ENCODE results near the gene CASP8.
A peak's percentile ranks its signal among the peaks of the same experiment; 100 is the strongest.
"Not testable (repeated sequence)": the region's sequence is repeated elsewhere in the genome, so short reads cannot be mapped to it uniquely, and the experiment has no call there.

The CASP8 gene

DNA sequence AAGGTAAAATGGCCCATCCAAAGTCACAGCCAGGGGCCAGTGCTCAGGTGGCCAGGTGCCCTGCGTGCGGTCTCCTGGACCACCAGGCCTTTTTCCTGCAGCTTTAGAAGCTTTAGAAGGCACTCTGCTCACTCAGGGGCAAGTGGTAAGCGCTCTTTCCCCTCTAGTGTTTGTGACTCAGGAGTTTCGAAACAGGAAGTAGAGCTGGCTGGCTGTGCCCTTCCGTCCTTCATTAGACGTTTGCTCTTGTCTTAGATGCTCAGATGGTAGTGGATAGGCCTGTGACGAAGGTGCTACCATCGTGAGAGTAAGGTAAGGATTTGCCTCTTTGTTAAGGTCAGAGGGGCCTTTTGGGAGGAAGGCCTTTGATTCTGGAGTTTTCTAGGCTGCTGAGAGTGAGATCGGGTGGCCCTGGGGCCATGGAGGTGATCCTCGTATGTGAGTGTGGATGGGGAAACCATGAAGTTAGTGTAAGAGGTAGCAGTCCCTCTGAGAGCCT, at the start of gene CASP8:
TSS of gene CASP8 (plus strand) at position 235 of the 499 bp plus-strand sequence. CDS start 5,951 bp downstream, outside the sequence.
- DNase-seq: no peak

DNA sequence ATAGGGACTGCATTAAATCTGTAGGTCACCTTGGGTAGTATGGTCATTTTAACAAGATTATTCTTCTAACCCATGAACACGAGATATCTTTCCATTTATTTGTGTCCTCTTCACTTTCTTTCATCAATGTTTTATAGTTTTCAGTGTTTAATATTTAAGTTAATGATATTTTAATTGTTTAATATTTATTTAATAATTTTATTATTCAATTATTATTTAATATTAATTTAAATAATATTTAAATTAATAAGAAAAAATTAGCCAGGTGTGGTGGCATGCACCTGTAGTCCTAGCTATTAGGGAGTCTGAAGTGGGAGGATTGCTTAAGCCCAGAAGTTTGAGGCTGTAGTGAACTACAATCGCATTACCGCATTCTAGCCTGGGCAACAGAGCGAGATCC, 44.4 kb upstream of the CASP8 start:
- DNase-seq: no peak

DNA sequence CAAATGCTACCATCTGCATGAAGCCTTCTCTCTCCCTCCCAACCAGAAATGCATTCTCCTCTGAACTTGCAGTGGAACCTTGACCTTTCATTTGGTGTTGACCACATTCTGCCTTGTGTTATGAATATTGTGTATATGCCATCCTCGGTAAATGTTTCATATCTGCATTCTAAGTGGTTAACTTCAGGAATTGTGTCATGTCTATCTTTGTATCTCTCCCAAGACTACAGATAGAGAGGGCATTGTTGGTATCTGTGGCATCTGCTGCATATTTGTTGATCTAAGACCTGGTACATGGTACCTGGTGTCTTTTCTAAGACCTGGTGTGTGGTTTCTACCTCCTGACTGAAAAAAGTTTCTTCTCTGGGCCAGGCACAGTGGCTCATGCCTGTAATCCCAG, 43.4 kb upstream of the CASP8 start:
- no peak for DNase-seq

GRCh38 chr2:201218780-201219179, 41.6 kb upstream of the CASP8 start:
- no peak for DNase-seq

DNA sequence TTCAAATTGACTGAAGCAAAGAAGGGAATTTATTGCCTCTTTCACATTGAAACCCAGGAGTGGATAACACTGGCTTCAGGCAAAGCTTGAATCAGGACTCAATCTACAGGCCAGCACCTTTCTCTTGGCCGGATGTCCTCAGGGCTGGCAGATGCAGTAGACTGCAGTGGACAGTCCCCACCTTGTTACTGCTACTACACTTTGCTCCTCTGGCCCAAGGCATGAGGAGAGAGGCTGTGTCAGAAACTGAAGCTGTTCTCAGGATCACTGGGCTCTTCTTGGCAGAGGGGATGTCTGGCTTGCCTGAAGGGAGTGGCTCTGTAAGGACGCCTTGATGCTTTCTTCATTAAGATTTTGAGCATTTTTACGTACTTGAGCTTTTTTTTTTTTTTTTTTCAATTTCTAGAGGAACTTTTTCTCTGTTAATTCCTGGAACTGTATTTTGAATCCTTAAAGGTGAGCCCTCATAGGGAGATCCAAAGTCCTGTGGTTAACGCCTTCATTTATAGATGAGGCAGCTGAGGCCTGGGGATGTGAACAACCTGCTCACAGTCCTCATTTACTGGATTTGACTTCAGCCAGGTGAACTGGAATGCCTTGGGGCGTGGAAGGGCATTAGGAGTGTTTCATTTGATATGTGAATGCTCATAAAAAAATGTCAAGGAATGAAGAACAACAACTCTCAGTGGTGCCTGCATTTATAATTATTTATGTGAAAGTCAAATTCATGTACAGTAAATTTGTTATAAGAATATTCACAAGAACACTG, 40.8 kb upstream of the CASP8 start:
- no peak for DNase-seq

DNA sequence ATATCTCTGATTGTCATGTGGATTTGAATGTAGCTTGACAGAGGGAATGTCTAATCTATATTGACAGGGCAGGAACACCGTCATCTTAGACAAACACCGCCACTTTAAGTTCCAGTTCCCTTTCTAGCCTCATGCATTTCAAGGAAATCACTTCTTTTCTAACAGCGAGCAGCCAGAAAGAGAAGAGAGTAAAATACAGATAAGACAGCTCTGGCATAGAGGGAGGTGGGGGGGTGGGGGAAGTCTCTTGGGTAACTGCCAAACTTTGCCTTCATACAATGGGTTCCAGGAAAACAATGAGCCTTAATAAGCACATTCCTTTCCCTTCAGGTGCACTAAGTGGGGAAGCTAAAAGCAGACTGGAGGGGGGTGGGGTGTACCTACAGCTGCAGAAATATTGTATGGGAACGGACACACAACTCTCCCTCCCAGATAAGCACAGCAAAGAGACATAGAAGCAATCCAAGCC, 40.2 kb upstream of the CASP8 start:
- DNase-seq: no peak

GRCh38 chr2:201223089-201224073, 37.0 kb upstream of the CASP8 start:
- DNase-seq: no peak

GRCh38 chr2:201228271-201228911, 31.9 kb upstream of the CASP8 start:
- DNase-seq: no peak

DNA sequence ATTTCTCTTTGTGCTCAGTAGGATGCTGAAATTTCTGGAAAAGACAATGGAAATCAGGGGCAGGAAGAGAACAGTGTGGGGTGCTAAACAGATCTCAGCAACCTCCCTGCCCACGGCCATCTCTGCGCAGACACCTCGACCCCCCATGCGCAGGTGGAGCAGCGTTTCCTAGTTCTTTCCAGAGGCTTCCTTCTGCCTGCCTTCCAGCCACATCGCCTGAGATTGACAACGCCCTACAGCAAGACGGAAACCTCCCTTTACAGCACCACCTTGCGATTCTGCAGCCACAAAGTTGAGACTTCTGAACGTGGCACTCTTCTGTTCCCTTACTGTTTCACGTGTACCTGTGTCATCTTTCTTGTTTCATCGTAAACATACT, 31.4 kb upstream of the CASP8 start:
- DNase-seq: no peak

- peak; percentile 83 for DNase-seq
Observed at GRCh38 chr2:201231781-201232466, 28.4 kb upstream of the CASP8 start.

GRCh38 chr2:201232467-201232815, 27.9 kb upstream of the CASP8 start:
- DNase-seq: no peak

DNA sequence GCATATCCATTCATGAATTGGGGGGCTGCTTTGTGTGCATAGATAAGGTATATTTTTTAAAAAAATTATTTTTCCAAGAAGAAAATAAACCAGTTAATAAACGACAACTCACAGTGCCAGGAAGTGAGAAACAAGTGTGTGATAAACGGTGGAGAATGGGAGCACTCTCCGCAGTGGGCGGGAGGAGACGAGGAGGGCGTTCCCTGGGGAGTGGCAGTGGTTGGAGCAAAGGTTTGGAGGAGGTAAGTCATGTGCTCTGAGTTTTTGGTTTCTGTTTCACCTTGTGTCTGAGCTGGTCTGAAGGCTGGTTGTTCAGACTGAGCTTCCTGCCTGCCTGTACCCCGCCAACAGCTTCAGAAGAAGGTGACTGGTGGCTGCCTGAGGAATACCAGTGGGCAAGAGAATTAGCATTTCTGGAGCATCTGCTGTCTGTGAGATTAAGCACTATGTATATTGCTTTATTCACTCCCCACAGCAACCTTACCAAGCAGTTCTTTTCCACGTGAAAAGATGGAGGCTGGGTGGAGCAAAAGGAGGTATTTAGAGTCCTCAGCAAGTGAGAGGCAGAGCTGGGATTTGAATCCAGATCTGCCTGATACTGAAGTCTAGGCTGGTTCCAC, 27.0 kb upstream of the CASP8 start:
- no peak for DNase-seq

- no peak for DNase-seq
Observed at GRCh38 chr2:201233812-201234662, 26.3 kb upstream of the CASP8 start.

DNA sequence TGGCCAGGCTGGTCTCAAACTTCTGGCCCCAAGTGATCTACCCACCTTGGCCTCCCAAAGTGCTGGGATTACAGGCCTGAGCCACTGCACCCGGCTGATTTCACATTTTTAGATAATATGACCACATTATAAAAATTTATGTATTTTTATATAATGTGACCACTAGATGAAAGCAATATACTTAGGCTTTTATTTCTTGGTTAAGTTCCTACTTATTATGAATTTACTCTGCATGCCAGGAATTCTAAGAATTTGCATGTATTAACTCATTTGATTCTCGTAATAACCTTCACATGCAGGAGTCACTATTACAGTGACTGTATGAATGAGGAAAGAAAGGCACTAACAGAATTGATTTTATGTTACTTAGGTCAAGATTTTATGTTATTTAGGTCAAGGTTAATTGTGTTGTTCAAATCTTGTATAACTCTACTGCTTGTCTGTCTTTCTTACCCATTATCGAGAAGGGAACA, 25.6 kb upstream of the CASP8 start:
- DNase-seq: no peak

DNA sequence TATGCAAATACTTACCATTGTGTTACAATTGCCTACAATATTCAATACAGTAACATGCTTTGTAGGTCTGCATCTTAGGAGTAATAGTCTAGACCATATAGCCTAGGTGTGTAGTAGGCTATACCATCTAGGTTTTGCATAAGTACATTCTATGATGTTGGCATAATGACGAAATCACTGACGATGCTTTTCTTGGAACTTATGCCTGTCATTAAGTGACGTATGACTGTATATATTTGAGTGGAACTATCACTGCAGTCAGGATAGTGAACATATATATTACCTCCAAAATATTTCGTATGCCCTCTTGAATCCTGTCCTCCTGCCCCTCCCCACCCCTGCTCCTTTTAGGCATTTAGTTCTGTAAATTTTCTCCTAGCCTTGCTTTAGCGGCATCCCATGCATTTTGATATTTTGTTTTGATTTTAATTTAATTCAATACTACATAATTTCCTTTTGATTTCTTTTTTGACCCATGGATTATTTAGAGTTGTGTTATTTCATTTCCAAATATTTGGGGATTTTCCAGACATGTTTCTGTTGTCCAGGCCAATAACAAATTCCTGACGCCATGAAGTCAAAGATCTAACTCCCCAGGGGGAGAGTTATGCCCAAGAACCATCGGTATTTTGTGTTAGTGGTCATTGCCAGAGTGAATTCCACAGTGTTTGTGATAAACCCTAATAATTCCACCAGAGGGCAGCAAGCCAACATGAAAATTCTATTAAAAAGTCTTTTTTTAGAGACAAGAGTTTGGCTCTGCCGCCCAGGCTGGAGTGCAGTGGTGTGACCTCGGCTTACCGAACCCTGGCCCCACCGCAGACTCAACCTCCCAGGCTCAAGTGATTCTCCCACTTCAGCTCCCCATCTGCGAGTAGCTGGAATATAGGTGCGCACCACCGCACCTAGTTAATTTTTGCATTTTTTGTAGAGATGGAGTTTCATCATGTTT, 24.2 kb upstream of the CASP8 start:
- peak; percentile 17 for DNase-seq

- no peak for DNase-seq
Observed at GRCh38 chr2:201237486-201238123, 22.7 kb upstream of the CASP8 start.

GRCh38 chr2:201239167-201239935, 21.0 kb upstream of the CASP8 start:
- not testable (repeated sequence) for DNase-seq

DNA sequence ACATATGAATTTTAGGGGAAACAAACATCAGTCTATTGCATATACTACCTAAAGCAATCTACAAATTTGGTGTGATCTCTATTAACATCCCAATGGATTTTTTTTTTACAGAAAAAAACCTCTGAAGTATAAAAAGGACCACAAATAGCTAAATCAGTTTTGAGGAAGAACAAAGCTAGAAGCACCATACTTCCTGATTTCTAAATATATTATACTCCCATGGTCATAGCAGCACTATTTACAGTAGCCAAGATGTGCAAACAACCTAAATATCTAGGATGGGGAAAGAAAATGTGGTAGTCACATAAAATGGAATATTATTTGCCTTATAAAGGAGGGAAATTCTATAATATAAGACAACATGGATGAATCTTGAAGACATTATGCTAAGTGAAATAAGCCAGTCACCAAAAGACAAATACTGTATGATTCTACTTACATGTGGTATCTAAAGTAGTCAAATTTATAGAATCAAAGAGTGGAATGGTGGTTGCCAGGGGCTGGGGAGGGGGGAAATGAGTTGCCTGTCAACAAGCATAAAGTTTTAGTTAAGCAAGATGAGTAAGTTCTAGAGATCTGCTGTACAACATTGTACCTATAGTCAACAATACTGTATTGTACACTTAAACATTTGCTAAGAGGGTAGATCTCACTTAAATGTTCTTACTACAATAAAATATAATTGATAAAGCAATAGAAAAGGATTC, 17.6 kb upstream of the CASP8 start:
- no peak for DNase-seq

Measured in NCI-H446 treated with DMSO at 0.1 percent for 48 hours (cell line).